Activated CD4-positive, alpha-beta T cell treated with anti-CD3 and anti-CD28 coated beads, Interleukin-2, amount 10 ng/mL, durations not matched to agents 24 days and 14 days (primary cell): ENCODE data around the gene UBXN6. TPM values are rescaled to one million over a fixed set of nuclear protein-coding genes. Genes with fewer than 3 reads are reported as not detected.
A peak's percentile ranks its signal among the peaks of the same experiment; 100 is the strongest.

Experiments
- DNase-seq: peaks from one replicate; pipeline ENCODE4 v3.0.0; 2022
- H3K27ac Mint-ChIP-seq: one replicate; pipeline ENCODE4 v1.8.0; 2022; ENCODE audit warnings: mild to moderate bottlenecking, mixed read lengths
- H3K27me3 Mint-ChIP-seq: one replicate; pipeline ENCODE4 v1.8.0; 2022; ENCODE audit warnings: mixed read lengths
- H3K36me3 Mint-ChIP-seq: one replicate; pipeline ENCODE4 v1.8.0; 2022; ENCODE audit warnings: low read depth, mild to moderate bottlenecking, mixed read lengths
- H3K4me1 Mint-ChIP-seq: one replicate; pipeline ENCODE4 v1.8.0; 2021; ENCODE audit warnings: mixed read lengths
- H3K4me3 Mint-ChIP-seq: one replicate; pipeline ENCODE4 v1.8.0; 2022; ENCODE audit warnings: mild to moderate bottlenecking, moderate library complexity, mixed read lengths
- H3K9me3 Mint-ChIP-seq: one replicate; pipeline ENCODE4 v1.8.0; 2021; ENCODE audit warnings: mixed read lengths
- intact Hi-C: fragments of 100-400 bp; cut with micrococcal nuclease; formaldehyde crosslinking; loops from one replicate; pipeline ENCODE4 v1.15.1; 2023
- total RNA-seq: library from RNA; stranded (reverse); gene quantifications from 2 replicates; pipeline ENCODE4 v1.2.3, GENCODE V29; 2022

The UBXN6 gene
- total RNA-seq, 1 donor from 2014 or later, result 41.2 TPM

- Mint-ChIP-seq H3K27me3 (no peaks in the 10 kb centered on the region), H3K4me1 (peaks cover 25% of the 10 kb centered on the region), H3K27ac (no peak overlapping the region), H3K4me3 (no peak overlapping the region), H3K9me3 (no peaks in the 10 kb centered on the region), H3K36me3 (peaks cover 41% of the 10 kb centered on the region)
- intact Hi-C loops, result no loop called here
- no peak for DNase-seq
Measured at GRCh38 chr19:4406626-4407025, 51.0 kb downstream of the UBXN6 start.

GRCh38 chr19:4405977-4406376 lies 51.6 kb downstream of the UBXN6 start:
- no peaks in the 10 kb centered on the region for H3K9me3 Mint-ChIP-seq
- DNase-seq, result no peak
- H3K27me3 Mint-ChIP-seq, result no peaks in the 10 kb centered on the region
- no peak overlapping the region for H3K27ac Mint-ChIP-seq
- intact Hi-C loops, result no loop called here
- H3K4me3 Mint-ChIP-seq, result no peak overlapping the region
- peaks cover 31% of the 10 kb centered on the region for H3K4me1 Mint-ChIP-seq
- H3K36me3 Mint-ChIP-seq, result peaks cover 41% of the 10 kb centered on the region

- H3K27me3 Mint-ChIP-seq, result no peaks in the 10 kb centered on the region
- H3K27ac Mint-ChIP-seq, result peak overlapping the region; percentile 91
- H3K4me3 Mint-ChIP-seq, result peak overlapping the region; percentile 98
- H3K9me3 Mint-ChIP-seq, result no peaks in the 10 kb centered on the region
- peak; percentile 67 for DNase-seq
- peaks cover 42% of the 10 kb centered on the region for H3K4me1 Mint-ChIP-seq
- H3K36me3 Mint-ChIP-seq, result peaks cover 34% of the 10 kb centered on the region
- intact Hi-C loops, result loop anchor here (5.0 kb wide), 1 partner anchor 69 kb away; the partner anchor contains the start of gene HDGFL2
Measured at GRCh38 chr19:4403005-4403761, 54.4 kb downstream of the UBXN6 start.

GRCh38 chr19:4402171-4403004 lies 55.2 kb downstream of the UBXN6 start, which contains the start of gene CHAF1A:
Gene CHAF1A, plus strand, starts transcription at chr19:4402640. Its CDS starts 123 bp downstream, at chr19:4402763.
- Mint-ChIP-seq H3K4me1 (peaks cover 44% of the 10 kb centered on the region), H3K27me3 (no peaks in the 10 kb centered on the region), H3K4me3 (peak within 1 kb of the TSS; percentile 98), H3K36me3 (peaks cover 35% of the 10 kb centered on the region), H3K9me3 (no peaks in the 10 kb centered on the region), H3K27ac (peak within 1 kb of the TSS; percentile 94)
- peak; percentile 100 for DNase-seq
- intact Hi-C loops, result loop anchor here (1.0 to 5.0 kb wide), 4 partner anchors 55 to 155 kb away; partner anchors contain the start of genes HDGFL2, UBXN6 and YJU2

GRCh38 chr19:4401769-4402170 lies 55.8 kb downstream of the UBXN6 start:
- Mint-ChIP-seq H3K36me3 (peaks cover 36% of the 10 kb centered on the region), H3K4me3 (peak overlapping the region; percentile 98), H3K27ac (peak overlapping the region; percentile 94), H3K9me3 (no peaks in the 10 kb centered on the region), H3K27me3 (no peaks in the 10 kb centered on the region), H3K4me1 (peaks cover 50% of the 10 kb centered on the region)
- intact Hi-C loops, result loop anchor here (1.0 to 5.0 kb wide), 4 partner anchors 56 to 154 kb away; partner anchors contain the start of genes HDGFL2, UBXN6 and YJU2
- peak; percentile 59 for DNase-seq

GRCh38 chr19:4400135-4400936 lies 57.3 kb downstream of the UBXN6 start, which contains the start of gene SH3GL1:
Gene SH3GL1, minus strand, starts transcription at chr19:4400547. Its CDS starts 179 bp downstream, at chr19:4400368.
- H3K4me1 Mint-ChIP-seq, result peaks cover 53% of the 10 kb centered on the region
- peak within 1 kb of the TSS; percentile 98 for H3K4me3 Mint-ChIP-seq
- no peaks in the 10 kb centered on the region for H3K9me3 Mint-ChIP-seq
- intact Hi-C loops, result loop anchor here (1.0 to 5.0 kb wide), 3 partner anchors 31 to 133 kb away; partner anchors contain the start of gene HDGFL2
- peak; percentile 97 for DNase-seq
- H3K27ac Mint-ChIP-seq, result peak within 1 kb of the TSS; percentile 96
- H3K27me3 Mint-ChIP-seq, result no peaks in the 10 kb centered on the region
- peaks cover 38% of the 10 kb centered on the region for H3K36me3 Mint-ChIP-seq

GRCh38 chr19:4399812-4400134 lies 57.8 kb downstream of the UBXN6 start:
- DNase-seq, result no peak
- Mint-ChIP-seq H3K9me3 (no peaks in the 10 kb centered on the region), H3K4me3 (peak overlapping the region; percentile 98), H3K27me3 (no peaks in the 10 kb centered on the region), H3K36me3 (peaks cover 41% of the 10 kb centered on the region), H3K27ac (peak overlapping the region; percentile 96), H3K4me1 (peaks cover 54% of the 10 kb centered on the region)
- intact Hi-C loops, result loop anchor here (1.0 to 5.0 kb wide), 3 partner anchors 30 to 132 kb away; partner anchors contain the start of gene HDGFL2

GRCh38 chr19:4396949-4397783 lies 60.4 kb downstream of the UBXN6 start:
- Mint-ChIP-seq H3K27me3 (no peaks in the 10 kb centered on the region), H3K27ac (no peak overlapping the region)

More at GRCh38 chr19:4396949-4397783, 60.4 kb downstream of the UBXN6 start:
- Mint-ChIP-seq H3K9me3 (no peaks in the 10 kb centered on the region), H3K36me3 (peaks cover 38% of the 10 kb centered on the region), H3K4me3 (no peak overlapping the region), H3K4me1 (peaks cover 55% of the 10 kb centered on the region)
- DNase-seq, result no peak
- intact Hi-C loops, result no loop called here

Other genes with a start within 250 kb of the UBXN6 start
- 44.0 and 45.0 TPM in 2 replicates for gene EBI3, start 228.3 kb downstream of the UBXN6 start, total RNA-seq
- 35.5 and 38.2 TPM in 2 replicates for gene YJU2, start 210.7 kb downstream of the UBXN6 start, total RNA-seq
- not detected in 2 replicates for gene SHD, start 178.5 kb downstream of the UBXN6 start, total RNA-seq
- gene TMIGD2, start 155.4 kb downstream of the UBXN6 start, total RNA-seq, result 13.3 and 14.0 TPM in 2 replicates
- gene FSD1, start 153.2 kb downstream of the UBXN6 start, total RNA-seq, result 44.2 and 44.3 TPM in 2 replicates
- gene STAP2, start 119.0 kb downstream of the UBXN6 start, total RNA-seq, result 14.2 and 16.8 TPM in 2 replicates
- gene MPND, start 114.2 kb downstream of the UBXN6 start, total RNA-seq, result 20.6 and 21.0 TPM in 2 replicates
- 53.8 and 56.8 TPM in 2 replicates for gene SH3GL1, start 57.2 kb downstream of the UBXN6 start, total RNA-seq
- gene CHAF1A, start 55.2 kb downstream of the UBXN6 start, total RNA-seq, result 99.4 and 103 TPM in 2 replicates
- gene HDGFL2, start 14.5 kb upstream of the UBXN6 start, total RNA-seq, result 66.0 and 72.7 TPM in 2 replicates
- gene PLIN4, start 60.7 kb upstream of the UBXN6 start, total RNA-seq, result not detected in 2 replicates
- not detected in 2 replicates for gene PLIN5, start 77.4 kb upstream of the UBXN6 start, total RNA-seq
- gene LRG1, start 82.2 kb upstream of the UBXN6 start, total RNA-seq, result 0.24 and 0.40 TPM in 2 replicates
- 0.40 TPM in 1 of 2 replicates, not detected in the other for gene SEMA6B, start 101.9 kb upstream of the UBXN6 start, total RNA-seq
- gene TNFAIP8L1, start 181.7 kb upstream of the UBXN6 start, total RNA-seq, result 12.5 and 13.5 TPM in 2 replicates
- 85.2 and 90.8 TPM in 2 replicates for gene MYDGF, start 212.5 kb upstream of the UBXN6 start, total RNA-seq